Nephron (organoid): ENCODE measurements around the gene RTN4.
"Not testable (repeated sequence)": the region's sequence is repeated elsewhere in the genome, so short reads cannot be mapped to it uniquely, and the experiment has no call there.

ENCODE experiments used
- H3K27ac Mint-ChIP-seq, 3 experiments: 2 replicates each; pipeline ENCODE4 v1.8.0; 2020; ENCODE audit warnings: mixed read lengths in 3 of 3, mild to moderate bottlenecking in 2 of 3, moderate library complexity in 1 of 3
- H3K27me3 Mint-ChIP-seq: 2 replicates; pipeline ENCODE4 v1.8.0; 2021; ENCODE audit warnings: low read depth, mild to moderate bottlenecking, moderate library complexity, mixed read lengths
- H3K36me3 Mint-ChIP-seq: 2 replicates; pipeline ENCODE4 v1.8.0; 2020; ENCODE audit warnings: low read depth, mixed read lengths
- H3K4me1 Mint-ChIP-seq: 2 replicates; pipeline ENCODE4 v1.8.0; 2020; ENCODE audit warnings: mixed read lengths
- H3K4me3 Mint-ChIP-seq, 3 experiments: 2 replicates each; pipeline ENCODE4 v1.8.0; 2020; ENCODE audit warnings: mild to moderate bottlenecking in 3 of 3, mixed read lengths in 3 of 3, moderate library complexity in 2 of 3
- H3K9me3 Mint-ChIP-seq: 2 replicates; pipeline ENCODE4 v1.8.0; 2020; ENCODE audit warnings: mixed read lengths
- CTCF ChIP-seq, 3 experiments: fragments of 200-600 bp; sonication (generic); IDR thresholded peaks; one replicate each; pipeline ENCODE4 v1.5.0; 2021; ENCODE audit warnings: antibody characterized with exemption in 3 of 3; ENCODE audit not compliant: unreplicated experiment in 3 of 3

RTN4 gene

GRCh38 chr2:55096586-55096985, 46.3 kb upstream of the RTN4 start:
- TF ChIP-seq CTCF (IDR thresholded peaks at IDR 0.05; ENCODE audit: unreplicated experiment in 3 of 3): no peak
- Mint-ChIP-seq H3K27ac (no peak overlapping the region), H3K9me3 (no peaks in the 10 kb centered on the region), H3K4me1 (peaks cover 9% of the 10 kb centered on the region), H3K36me3 (no peaks in the 10 kb centered on the region), H3K27me3 (no peaks in the 10 kb centered on the region), H3K4me3 (no peak overlapping the region)

GRCh38 chr2:55093381-55093780, 43.1 kb upstream of the RTN4 start:
- no peaks in the 10 kb centered on the region for H3K36me3 Mint-ChIP-seq
- no peaks in the 10 kb centered on the region for H3K27me3 Mint-ChIP-seq
- H3K4me1 Mint-ChIP-seq: peaks cover 32% of the 10 kb centered on the region
- no peak for TF ChIP-seq CTCF (IDR thresholded peaks at IDR 0.05; ENCODE audit: unreplicated experiment in 3 of 3)
- H3K9me3 Mint-ChIP-seq: no peaks in the 10 kb centered on the region
- no peak overlapping the region for H3K27ac Mint-ChIP-seq
- H3K4me3 Mint-ChIP-seq: no peak overlapping the region

GRCh38 chr2:55092439-55092838, 42.2 kb upstream of the RTN4 start:
- TF ChIP-seq CTCF (IDR thresholded peaks at IDR 0.05; ENCODE audit: unreplicated experiment in 3 of 3): no peak
- Mint-ChIP-seq H3K36me3 (no peaks in the 10 kb centered on the region), H3K27me3 (no peaks in the 10 kb centered on the region), H3K4me1 (peaks cover 37% of the 10 kb centered on the region), H3K27ac (no peak overlapping the region), H3K4me3 (no peak overlapping the region), H3K9me3 (no peaks in the 10 kb centered on the region)

GRCh38 chr2:55091681-55092080, 41.4 kb upstream of the RTN4 start:
- H3K9me3 Mint-ChIP-seq, H3K36me3 Mint-ChIP-seq, H3K4me3 Mint-ChIP-seq, H3K27me3 Mint-ChIP-seq, H3K27ac Mint-ChIP-seq: not testable (repeated sequence)
- peaks cover 37% of the 10 kb centered on the region for H3K4me1 Mint-ChIP-seq

- H3K4me3 Mint-ChIP-seq: no peak overlapping the region
- H3K4me1 Mint-ChIP-seq: peaks cover 37% of the 10 kb centered on the region
- TF ChIP-seq CTCF (IDR thresholded peaks at IDR 0.05; ENCODE audit: unreplicated experiment in 3 of 3): no peak
- no peaks in the 10 kb centered on the region for H3K27me3 Mint-ChIP-seq
- no peaks in the 10 kb centered on the region for H3K9me3 Mint-ChIP-seq
- H3K27ac Mint-ChIP-seq: no peak overlapping the region
- H3K36me3 Mint-ChIP-seq: no peaks in the 10 kb centered on the region
Measured at GRCh38 chr2:55090702-55091101, 40.5 kb upstream of the RTN4 start.

- no peak overlapping the region for H3K4me3 Mint-ChIP-seq
- TF ChIP-seq CTCF (IDR thresholded peaks at IDR 0.05; ENCODE audit: unreplicated experiment in 3 of 3): no peak
- H3K27me3 Mint-ChIP-seq: no peaks in the 10 kb centered on the region
- no peaks in the 10 kb centered on the region for H3K36me3 Mint-ChIP-seq
- H3K27ac Mint-ChIP-seq: peak overlapping the region; percentile 8 to 65 (median 60)
- no peaks in the 10 kb centered on the region for H3K9me3 Mint-ChIP-seq
- H3K4me1 Mint-ChIP-seq: peaks cover 37% of the 10 kb centered on the region
Measured at GRCh38 chr2:55089726-55090125, 39.5 kb upstream of the RTN4 start.
